Caco-2 (cell line): ENCODE data around the gene HOMER1. TPM values are rescaled to one million over a fixed set of nuclear protein-coding genes. Genes with fewer than 3 reads are reported as not detected.

Source experiments
- BruUV-seq: library from RNA; stranded (reverse); fragments of 400-500 nt; replicated peaks from 2 replicates; lab custom pipeline; 2021; lab: Mats Ljungman, UMichigan
- CTCF ChIA-PET: fragments of 300-600 bp; sonication (Branson Sonifier 250); formaldehyde crosslinking; loops from one replicate; lab custom pipeline; 2022; ENCODE audit warnings: antibody characterized with exemption; lab: Charles Lee
- POLR2A ChIA-PET: fragments of 300-600 bp; sonication (Branson Sonifier 250); formaldehyde crosslinking; loops from one replicate; lab custom pipeline; 2022; ENCODE audit warnings: antibody characterized with exemption; lab: Charles Lee
- DNase-seq, 2 experiments: peaks; one replicate each; pipeline versions ENCODE4 v3.0.0 to v3.0.0-alpha.2; 2020 to 2022
- H3K27me3 ChIP-seq: replicated peaks from 2 replicates; pipeline ENCODE4 v1.6.0; 2011; ENCODE audit warnings: low read length; ENCODE audit not compliant: control insufficient read depth, insufficient read depth
- H3K36me3 ChIP-seq: 2 replicates; pipeline ENCODE4 v1.5.1; 2011; ENCODE audit warnings: low read length; ENCODE audit not compliant: control insufficient read depth, insufficient read depth
- H3K4me1 ChIP-seq: fragments of 250-450 bp; sonication (Bioruptor Pico); 2 replicates; pipeline ENCODE4 v1.5.1; 2020; ENCODE audit warnings: mild to moderate bottlenecking
- H3K4me3 ChIP-seq: 2 replicates; pipeline ENCODE4 v1.5.1; 2011; ENCODE audit warnings: low read depth, mild to moderate bottlenecking, control low read depth, low read length
- H3K9me3 ChIP-seq: fragments of 250-450 bp; sonication (Bioruptor Pico); 2 replicates; pipeline ENCODE4 v1.5.1; 2020; ENCODE audit warnings: mild to moderate bottlenecking, moderate library complexity
- H3K27ac Mint-ChIP-seq: one replicate; pipeline ENCODE4 v1.8.0; 2022; ENCODE audit warnings: mixed read lengths; ENCODE audit not compliant: unreplicated experiment
- H3K27me3 Mint-ChIP-seq: one replicate; pipeline ENCODE4 v1.8.0; 2022; ENCODE audit warnings: mixed read lengths; ENCODE audit not compliant: insufficient read depth, unreplicated experiment
- H3K36me3 Mint-ChIP-seq: one replicate; pipeline ENCODE4 v1.8.0; 2022; ENCODE audit warnings: mild to moderate bottlenecking, mixed read lengths; ENCODE audit not compliant: insufficient read depth, unreplicated experiment
- H3K4me1 Mint-ChIP-seq: one replicate; pipeline ENCODE4 v1.8.0; 2022; ENCODE audit warnings: low read depth, mixed read lengths; ENCODE audit not compliant: unreplicated experiment
- H3K4me3 Mint-ChIP-seq: one replicate; pipeline ENCODE4 v1.8.0; 2022; ENCODE audit warnings: mild to moderate bottlenecking, moderate library complexity, mixed read lengths; ENCODE audit not compliant: unreplicated experiment
- H3K9me3 Mint-ChIP-seq: one replicate; pipeline ENCODE4 v1.8.0; 2022; ENCODE audit warnings: mixed read lengths; ENCODE audit not compliant: unreplicated experiment
- intact Hi-C: fragments of 100-400 bp; cut with micrococcal nuclease; formaldehyde crosslinking; loops from one replicate; pipeline ENCODE4 v1.10.0; 2022; ENCODE audit not compliant: unreplicated experiment
- total RNA-seq: library from RNA; stranded (reverse); gene quantifications from 2 replicates; pipeline ENCODE4 v1.2.3, GENCODE V29; 2022
- TF ChIP-seq, protein P1 (sequence below), 2 experiments: fragments of 200-600 bp in 1 of 2; IDR thresholded peaks; 1 replicate in 1 of 2; 2 replicates in 1 of 2; pipeline versions ENCODE4 v1.5.1 to v1.8.0; 2011 to 2022; ENCODE audit warnings: antibody characterized with exemption in 1 of 2, control low read depth in 1 of 2, inconsistent platforms in 1 of 2, low read depth in 1 of 2, low read length in 1 of 2, mild to moderate bottlenecking in 1 of 2, moderate library complexity in 1 of 2; ENCODE audit not compliant: insufficient read depth in 1 of 2, severe bottlenecking in 1 of 2, unreplicated experiment in 1 of 2

The HOMER1 gene
- total RNA-seq, 1 experiment from 2014 or later, result 22.2 TPM

- BruUV-seq, result no TSS peak
- TF ChIP-seq, protein P1, sequence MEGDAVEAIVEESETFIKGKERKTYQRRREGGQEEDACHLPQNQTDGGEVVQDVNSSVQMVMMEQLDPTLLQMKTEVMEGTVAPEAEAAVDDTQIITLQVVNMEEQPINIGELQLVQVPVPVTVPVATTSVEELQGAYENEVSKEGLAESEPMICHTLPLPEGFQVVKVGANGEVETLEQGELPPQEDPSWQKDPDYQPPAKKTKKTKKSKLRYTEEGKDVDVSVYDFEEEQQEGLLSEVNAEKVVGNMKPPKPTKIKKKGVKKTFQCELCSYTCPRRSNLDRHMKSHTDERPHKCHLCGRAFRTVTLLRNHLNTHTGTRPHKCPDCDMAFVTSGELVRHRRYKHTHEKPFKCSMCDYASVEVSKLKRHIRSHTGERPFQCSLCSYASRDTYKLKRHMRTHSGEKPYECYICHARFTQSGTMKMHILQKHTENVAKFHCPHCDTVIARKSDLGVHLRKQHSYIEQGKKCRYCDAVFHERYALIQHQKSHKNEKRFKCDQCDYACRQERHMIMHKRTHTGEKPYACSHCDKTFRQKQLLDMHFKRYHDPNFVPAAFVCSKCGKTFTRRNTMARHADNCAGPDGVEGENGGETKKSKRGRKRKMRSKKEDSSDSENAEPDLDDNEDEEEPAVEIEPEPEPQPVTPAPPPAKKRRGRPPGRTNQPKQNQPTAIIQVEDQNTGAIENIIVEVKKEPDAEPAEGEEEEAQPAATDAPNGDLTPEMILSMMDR (IDR thresholded peaks at IDR 0.05; ENCODE audit: insufficient read depth in 1 of 2, low read depth in 1 of 2, low read length in 1 of 2, severe bottlenecking in 1 of 2, unreplicated experiment in 1 of 2), result no peak
- ChIA-PET CTCF (no interaction called here), POLR2A (no interaction called here)
- no peak for DNase-seq
- Mint-ChIP-seq H3K27me3 (no peaks in the 10 kb centered on the region), H3K27ac (no peak overlapping the region), H3K4me1 (no peaks in the 10 kb centered on the region), H3K9me3 (peaks cover 9% of the 10 kb centered on the region), H3K4me3 (no peak overlapping the region), H3K36me3 (no peaks in the 10 kb centered on the region)
- no peak overlapping the region for H3K4me3 ChIP-seq
- H3K9me3 ChIP-seq, result peaks cover 6% of the 10 kb centered on the region; the same call in 1 of the 2 replicates
- H3K27me3 ChIP-seq, result no peaks in the 10 kb centered on the region
- H3K36me3 ChIP-seq, result no peaks in the 10 kb centered on the region
- no peaks in the 10 kb centered on the region for H3K4me1 ChIP-seq
- intact Hi-C loops, result no loop called here
These were observed 15.2 kb upstream of the HOMER1 start for GRCh38 chr5:79529110-79529509.

DNA sequence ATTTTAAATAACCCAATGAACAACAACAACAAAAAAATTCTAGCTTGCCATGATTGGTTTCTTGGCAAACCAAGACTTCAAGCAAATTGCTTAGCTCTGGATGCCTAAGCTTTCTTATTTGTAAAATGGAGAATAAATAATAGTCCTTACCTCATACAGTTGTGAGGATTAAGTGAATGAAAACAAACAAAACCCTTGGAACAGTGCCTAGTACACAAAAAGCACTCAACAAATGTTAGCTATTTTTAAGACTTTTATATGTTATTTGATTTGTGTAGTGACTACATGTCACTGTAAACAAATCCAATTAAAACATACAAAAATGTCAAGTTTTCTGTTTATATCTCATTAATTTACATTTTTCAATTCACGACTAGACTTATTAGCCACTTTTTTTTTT lies 13.5 kb upstream of the HOMER1 start:
- Histone ChIP-seq H3K9me3 (peaks cover 6% of the 10 kb centered on the region; the same call in 1 of the 2 replicates), H3K4me3 (no peak overlapping the region), H3K4me1 (no peaks in the 10 kb centered on the region), H3K36me3 (no peaks in the 10 kb centered on the region), H3K27me3 (no peaks in the 10 kb centered on the region)
- intact Hi-C loops, result no loop called here
- ChIA-PET POLR2A (no interaction called here), CTCF (no interaction called here)
- no peaks in the 10 kb centered on the region for H3K4me1 Mint-ChIP-seq
- no peak overlapping the region for H3K27ac Mint-ChIP-seq
- peaks cover 9% of the 10 kb centered on the region for H3K9me3 Mint-ChIP-seq
- peaks cover 2% of the 10 kb centered on the region for H3K27me3 Mint-ChIP-seq
- TF ChIP-seq, protein P1 (IDR thresholded peaks at IDR 0.05; ENCODE audit: insufficient read depth in 1 of 2, low read depth in 1 of 2, low read length in 1 of 2, severe bottlenecking in 1 of 2, unreplicated experiment in 1 of 2), result no peak
- no peaks in the 10 kb centered on the region for H3K36me3 Mint-ChIP-seq
- BruUV-seq, result no TSS peak
- DNase-seq, result no peak
- H3K4me3 Mint-ChIP-seq, result no peak overlapping the region

DNA sequence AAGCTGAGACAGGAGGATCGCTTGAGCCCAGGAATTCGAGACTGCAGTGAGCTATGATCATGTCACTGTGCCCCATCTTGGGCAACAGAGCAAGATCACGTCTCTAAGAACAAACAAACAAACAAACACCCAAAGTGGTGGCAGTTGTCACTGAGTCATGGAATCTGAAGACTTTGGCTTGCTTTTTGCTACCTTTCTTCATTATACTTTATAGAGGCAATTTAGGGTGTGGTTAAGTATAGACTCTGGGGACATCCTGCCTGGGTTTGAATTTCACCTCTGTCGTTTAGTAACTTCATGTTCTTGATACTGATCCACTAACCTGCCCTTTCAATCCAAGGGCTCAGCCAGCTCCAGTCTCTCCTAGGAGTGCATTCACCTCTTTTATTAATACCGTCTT lies 13.0 kb upstream of the HOMER1 start:
- TF ChIP-seq, protein P1 (IDR thresholded peaks at IDR 0.05; ENCODE audit: insufficient read depth in 1 of 2, low read depth in 1 of 2, low read length in 1 of 2, severe bottlenecking in 1 of 2, unreplicated experiment in 1 of 2), result no peak
- H3K4me3 ChIP-seq, result no peak overlapping the region
- ChIA-PET CTCF (no interaction called here), POLR2A (no interaction called here)
- no peaks in the 10 kb centered on the region for H3K36me3 Mint-ChIP-seq
- no peak overlapping the region for H3K27ac Mint-ChIP-seq
- no peaks in the 10 kb centered on the region for H3K4me1 Mint-ChIP-seq
- H3K4me3 Mint-ChIP-seq, result no peak overlapping the region
- no peak for DNase-seq
- no TSS peak for BruUV-seq
- intact Hi-C loops, result no loop called here
- H3K9me3 Mint-ChIP-seq, result peaks cover 9% of the 10 kb centered on the region
- peaks cover 6% of the 10 kb centered on the region; the same call in 1 of the 2 replicates for H3K9me3 ChIP-seq
- H3K4me1 ChIP-seq, result no peaks in the 10 kb centered on the region
- no peaks in the 10 kb centered on the region for H3K36me3 ChIP-seq
- peaks cover 2% of the 10 kb centered on the region for H3K27me3 Mint-ChIP-seq
- H3K27me3 ChIP-seq, result no peaks in the 10 kb centered on the region
